GM23338 (cell line): Measurements from ENCODE around the gene TRAPPC4.

Experiments used
- CTCF ChIP-seq, 2 experiments: fragments of 200-600 bp in 1 of 2; sonication (generic) in 1 of 2; conservative IDR thresholded peaks; 2 replicates each; pipeline versions ENCODE4 v1.5.1 to v1.6.1; 2016 to 2017; ENCODE audit warnings: antibody characterized with exemption in 2 of 2, low read depth in 2 of 2, mild to moderate bottlenecking in 2 of 2, moderate library complexity in 1 of 2
- POLR2AphosphoS5 ChIP-seq: IDR thresholded peaks from 2 replicates; pipeline ENCODE4 v1.6.1; 2016; ENCODE audit warnings: antibody characterized with exemption, low read depth
- REST ChIP-seq: IDR thresholded peaks from one replicate; pipeline ENCODE4 v1.6.1; 2018; ENCODE audit warnings: antibody characterized with exemption; ENCODE audit not compliant: unreplicated experiment

DNA sequence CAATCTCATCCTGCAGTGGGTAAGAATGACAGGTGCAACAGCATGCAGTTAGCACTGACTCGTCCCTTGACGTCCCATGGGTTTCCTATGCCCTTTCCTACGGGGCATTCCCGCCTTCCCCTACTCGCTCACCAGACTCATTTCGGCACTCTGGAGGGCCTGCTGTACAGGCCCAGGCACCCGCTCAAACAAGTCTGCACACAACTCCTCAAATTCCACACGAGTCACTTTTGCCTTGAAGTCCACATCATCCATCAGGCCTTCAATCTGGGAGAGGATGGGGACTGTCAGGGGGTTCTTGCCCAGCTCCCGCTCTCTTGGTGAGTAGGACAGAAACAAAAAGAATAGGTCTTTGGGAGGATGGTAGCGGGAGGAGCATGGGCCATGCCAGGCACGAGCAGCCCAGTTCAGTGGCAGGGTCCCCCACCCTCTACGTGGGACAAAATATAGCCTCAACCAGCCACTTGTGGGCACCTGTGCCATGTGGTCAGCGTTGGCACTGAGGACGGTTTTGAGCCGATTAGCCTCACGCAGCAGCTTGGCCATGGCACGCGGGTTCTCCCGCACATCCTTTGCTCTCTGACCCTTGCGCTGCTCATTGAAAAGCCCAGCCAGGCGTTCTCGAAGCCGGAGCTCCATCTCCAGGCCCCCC lies 33.7 kb downstream of the TRAPPC4 start:
- no peak for TF ChIP-seq CTCF (conservative IDR thresholded peaks at IDR 0.05; ENCODE audit: low read depth in 2 of 2)
- no peak for TF ChIP-seq REST
- TF ChIP-seq POLR2AphosphoS5 = no peak
